Endothelial cell of umbilical vein (primary cell): Measurements from ENCODE around the gene IPO13. TPM values are rescaled to one million over a fixed set of nuclear protein-coding genes. Genes with fewer than 3 reads are reported as not detected.

Experiments used
- BruUV-seq: library from RNA; stranded (reverse); fragments of 400-500 nt; replicated peaks from 2 replicates; lab custom pipeline; 2021; lab: Mats Ljungman, UMichigan
- CTCF ChIA-PET: fragments of 300-600, 350-600 bp; sonication (Branson Sonifier 250); formaldehyde crosslinking; loops from one replicate; lab custom pipeline; 2021; ENCODE audit warnings: antibody characterized with exemption, inconsistent platforms; lab: Charles Lee
- POLR2A ChIA-PET: fragments of 300-600, 350-600 bp; sonication (Branson Sonifier 250); formaldehyde crosslinking; loops from one replicate; lab custom pipeline; 2021; ENCODE audit warnings: antibody characterized with exemption, inconsistent platforms; lab: Charles Lee
- DNase-seq: peaks from one replicate; pipeline ENCODE4 v3.0.0-alpha.2; 2011; ENCODE audit warnings: low read depth, low spot score
- FAIRE-seq: peaks from 2 replicates; lab custom pipeline; 2011; peaks lifted over from hg19 to GRCh38; lab: Jason Lieb, UNC
- H2AFZ ChIP-seq: 2 replicates; pipeline ENCODE4 v1.6.0; 2012; ENCODE audit warnings: low read depth, low read length, control low read depth, inconsistent platforms
- H3K27ac ChIP-seq: 2 replicates; pipeline ENCODE4 v1.5.1; 2011; ENCODE audit warnings: low read depth, mild to moderate bottlenecking, control low read depth, low read length, moderate library complexity; ENCODE audit not compliant: insufficient read depth
- H3K27me3 ChIP-seq, 2 experiments: 2 replicates each; pipeline versions ENCODE4 v1.6.0 to v1.6.1; 2011; ENCODE audit warnings: low read length in 2 of 2, mixed read lengths in 1 of 2; ENCODE audit not compliant: control insufficient read depth in 2 of 2, insufficient read depth in 2 of 2
- H3K36me3 ChIP-seq, 2 experiments: 2 replicates in 1 of 2; 3 replicates in 1 of 2; pipeline ENCODE4 v1.5.1; 2011; ENCODE audit warnings: low read length in 2 of 2, mild to moderate bottlenecking in 1 of 2, moderate library complexity in 1 of 2; ENCODE audit not compliant: control insufficient read depth in 2 of 2, insufficient read depth in 2 of 2; ENCODE audit errors: extremely low read depth in 1 of 2
- H3K4me1 ChIP-seq: 3 replicates; pipeline ENCODE4 v1.5.1; 2011; ENCODE audit warnings: mild to moderate bottlenecking, low read length; ENCODE audit not compliant: control insufficient read depth, insufficient read depth; ENCODE audit errors: extremely low read depth
- H3K4me2 ChIP-seq: 2 replicates; pipeline ENCODE4 v1.6.1; 2011; ENCODE audit warnings: low read length, control low read depth, mixed read lengths; ENCODE audit not compliant: insufficient read depth
- H3K4me3 ChIP-seq, 3 experiments: fragments of 200-600 bp in 1 of 3; sonication (generic), shearing (Covaris generic) in 1 of 3; replicated peaks in 1 of 3; 2 replicates each; pipeline ENCODE4 v1.5.1; 2011 to 2016; ENCODE audit warnings: control low read depth in 3 of 3, low read length in 3 of 3, mild to moderate bottlenecking in 2 of 3, inconsistent platforms in 1 of 3, low read depth in 1 of 3, moderate library complexity in 1 of 3; ENCODE audit not compliant: insufficient read depth in 1 of 3
- H3K79me2 ChIP-seq: 2 replicates; pipeline ENCODE4 v1.6.0; 2012; ENCODE audit warnings: low read length, inconsistent platforms; ENCODE audit not compliant: control insufficient read depth, insufficient read depth
- H3K9ac ChIP-seq: replicated peaks from 2 replicates; pipeline ENCODE3; 2011; ENCODE audit warnings: low read length, control low read depth; ENCODE audit not compliant: insufficient read depth; ENCODE audit errors: extremely low read depth
- H3K9me1 ChIP-seq: replicated peaks from 3 replicates; pipeline ENCODE4 v1.6.0; 2011; ENCODE audit warnings: mild to moderate bottlenecking, low read length; ENCODE audit not compliant: control insufficient read depth, insufficient read depth; ENCODE audit errors: extremely low read depth
- H3K9me3 ChIP-seq: replicated peaks from 2 replicates; pipeline ENCODE4 v1.5.1; 2012; ENCODE audit warnings: low read length, inconsistent platforms; ENCODE audit not compliant: control insufficient read depth, insufficient read depth
- H4K20me1 ChIP-seq: replicated peaks from 2 replicates; pipeline ENCODE3; 2011; ENCODE audit warnings: mild to moderate bottlenecking, low read length; ENCODE audit not compliant: control insufficient read depth, insufficient read depth; ENCODE audit errors: extremely low read depth
- CTCF ChIP-seq, 2 donors: IDR thresholded peaks; 1 replicate in 1 of 2; 2 replicates in 1 of 2; pipeline ENCODE4 v1.5.1; 2011; ENCODE audit warnings: low read length in 2 of 2, mild to moderate bottlenecking in 2 of 2, moderate library complexity in 2 of 2, control low read depth in 1 of 2, inconsistent platforms in 1 of 2, low read depth in 1 of 2; ENCODE audit not compliant: insufficient read depth in 1 of 2; ENCODE audit errors: extremely low read depth in 1 of 2
- EZH2 ChIP-seq: IDR thresholded peaks from 2 replicates; pipeline ENCODE4 v1.6.1; 2012; ENCODE audit warnings: borderline replicate concordance, low read depth, mild to moderate bottlenecking, moderate library complexity, low read length, inconsistent platforms; ENCODE audit not compliant: severe bottlenecking
- FOS ChIP-seq: IDR thresholded peaks from 2 replicates; pipeline ENCODE4 v1.6.1; 2011; ENCODE audit warnings: mild to moderate bottlenecking, low read length, moderate library complexity, borderline replicate concordance; ENCODE audit not compliant: insufficient read depth
- GATA2 ChIP-seq: IDR thresholded peaks from 2 replicates; pipeline ENCODE4 v1.7.0; 2011; ENCODE audit warnings: low read depth, mild to moderate bottlenecking, moderate library complexity, mixed read lengths, low read length; ENCODE audit not compliant: insufficient read length, insufficient read depth
- JUN ChIP-seq: IDR thresholded peaks from 2 replicates; pipeline ENCODE4 v1.6.1; 2011; ENCODE audit warnings: borderline replicate concordance, low read depth; ENCODE audit not compliant: insufficient read length, insufficient read depth
- MAX ChIP-seq: IDR thresholded peaks from 2 replicates; pipeline ENCODE4 v1.6.1; 2011; ENCODE audit not compliant: insufficient read depth, insufficient read length
- MYC ChIP-seq: IDR thresholded peaks from one replicate; pipeline ENCODE4 v1.6.1; 2011; ENCODE audit warnings: mild to moderate bottlenecking, low read depth, low read length
- POLR2A ChIP-seq: IDR thresholded peaks from 2 replicates; pipeline ENCODE4 v1.6.1; 2012; ENCODE audit warnings: low read depth, mild to moderate bottlenecking, control low read depth, low read length
- POLR2AphosphoS5 ChIP-seq: IDR thresholded peaks from 2 replicates; pipeline ENCODE4 v1.6.1; 2012; ENCODE audit warnings: low read depth, mild to moderate bottlenecking, control low read depth, low read length, moderate library complexity; ENCODE audit not compliant: insufficient read depth
- dilution Hi-C: fragments of 300-500 bp; cut with MboI; formaldehyde crosslinking; loops from one replicate; pipeline ENCODE4 v1.15.0; 2019; ENCODE audit warnings: low sequenced_read_pairs; ENCODE audit not compliant: extremely low pct_ligation_motif_present
- intact Hi-C: fragments of 100-400 bp; cut with micrococcal nuclease; formaldehyde crosslinking; loops from one replicate; pipeline ENCODE4 v1.10.0; 2022
- polyA plus RNA-seq, 4 experiments: library from polyadenylated mRNA; depleted of rRNA in 3 of 4; stranded (reverse) in 3 of 4; unstranded in 1 of 4; fragments of >200 nt; gene quantifications; 2 replicates each; pipeline versions ENCODE4 v1.2.1 to v1.2.3, GENCODE V29; 2011 to 2012; ENCODE audit warnings: missing spikeins in 1 of 4
- total RNA-seq: library from RNA; stranded (reverse); gene quantifications from 2 replicates; pipeline ENCODE4 v1.2.3, GENCODE V29; 2021

The IPO13 gene
- total and polyA plus RNA-seq, 2 donors (not counting 3 experiments of a cell fraction or from before 2014, with no cell fraction given): 28.9 to 29.3 TPM

- no peak overlapping the region for H3K27ac ChIP-seq
- no peak overlapping the region for H2AFZ ChIP-seq
- peak overlapping the region; percentile 49 to 87 (median 60) for H3K4me3 ChIP-seq
- dilution Hi-C loops: no loop called here
- H3K9ac ChIP-seq: peak overlapping the region; percentile 26
- ChIA-PET POLR2A (interaction anchor here (1.4 kb wide), 1 partner anchor 321 kb away, joined by 3 read pairs; the partner anchor contains the start of gene KDM4A), CTCF (interaction anchor here (0.9 to 1.5 kb wide), 2 partner anchors 77 to 207 kb away, joined by 4 to 5 read pairs; no protein-coding TSS in a partner anchor)
- H4K20me1 ChIP-seq: no peaks in the 10 kb centered on the region
- H3K4me2 ChIP-seq: peak overlapping the region; percentile 70
- H3K9me3 ChIP-seq: no peaks in the 10 kb centered on the region
- FAIRE-seq: no peak
- peaks cover 11% of the 10 kb centered on the region for H3K79me2 ChIP-seq
- H3K27me3 ChIP-seq: no peaks in the 10 kb centered on the region
- no peaks in the 10 kb centered on the region for H3K9me1 ChIP-seq
- TF ChIP-seq JUN (no peak), MAX (no peak), FOS (no peak), GATA2 (no peak), MYC (no peak), POLR2A (no peak), POLR2AphosphoS5 (no peak), CTCF (IDR thresholded peaks at IDR 0.05; ENCODE audit: extremely low read depth in 1 of 2, insufficient read depth in 1 of 2, low read depth in 1 of 2, low read length in 2 of 2) (no peak), EZH2 (no peak)
- no TSS peak for BruUV-seq
- H3K36me3 ChIP-seq: peaks cover 0 to 14% of the 10 kb centered on the region in 2 experiments
- H3K4me1 ChIP-seq: peaks cover 12% of the 10 kb centered on the region
- DNase-seq: no peak
- intact Hi-C loops: no loop called here
Measured at GRCh38 chr1:43970502-43970901, 23.8 kb downstream of the IPO13 start.
